GM23338 (cell line): ENCODE data around the gene FAM185A. TPM values are rescaled to one million over a fixed set of nuclear protein-coding genes. Genes with fewer than 3 reads are reported as not detected.
A peak's percentile ranks its signal among the peaks of the same experiment; 100 is the strongest.

ENCODE experiments used
- ATAC-seq: fragments of 200-7000 bp; cut with Tn5 transposase; 3 replicates; pipeline ENCODE4 v1.9.1; 2020
- DNase-seq: peaks from one replicate; pipeline ENCODE4 v3.0.0-alpha.2; 2015; ENCODE audit warnings: low spot score
- H2AFZ ChIP-seq: fragments of 200-600 bp; sonication (generic); 2 replicates; pipeline ENCODE4 v1.8.0; 2016; ENCODE audit warnings: antibody characterized with exemption, mild to moderate bottlenecking, moderate library complexity
- H3F3A ChIP-seq: fragments of 200-600 bp; sonication (generic); replicated peaks from 2 replicates; pipeline ENCODE4 v1.8.0; 2017; ENCODE audit warnings: antibody characterized with exemption, mixed run types, low read depth
- H3K27ac ChIP-seq: fragments of 200-600 bp; sonication (generic); 2 replicates; pipeline ENCODE4 v1.6.1; 2016; ENCODE audit warnings: low read depth
- H3K27me3 ChIP-seq: fragments of 200-600 bp; sonication (generic); 2 replicates; pipeline ENCODE4 v1.8.0; 2016; ENCODE audit warnings: mild to moderate bottlenecking, mixed run types, moderate library complexity; ENCODE audit not compliant: insufficient read depth
- H3K36me3 ChIP-seq: fragments of 200-600 bp; sonication (generic); 2 replicates; pipeline ENCODE4 v1.8.0; 2016; ENCODE audit warnings: mild to moderate bottlenecking; ENCODE audit not compliant: insufficient read depth
- H3K4me1 ChIP-seq: fragments of 200-600 bp; sonication (generic); 2 replicates; pipeline ENCODE4 v1.8.0; 2016; ENCODE audit warnings: mild to moderate bottlenecking, moderate library complexity; ENCODE audit not compliant: insufficient read depth
- H3K4me2 ChIP-seq: fragments of 200-600 bp; sonication (generic); 2 replicates; pipeline ENCODE4 v1.7.1; 2017; ENCODE audit warnings: mixed run types
- H3K4me3 ChIP-seq: fragments of 200-600 bp; sonication (generic); 2 replicates; pipeline ENCODE4 v1.6.1; 2016; ENCODE audit warnings: mixed run types
- H3K79me2 ChIP-seq: fragments of 200-600 bp; sonication (generic); replicated peaks from 2 replicates; pipeline ENCODE4 v1.8.0; 2017; ENCODE audit warnings: mild to moderate bottlenecking; ENCODE audit not compliant: insufficient read depth
- H3K9me2 ChIP-seq: fragments of 200-600 bp; sonication (generic); 2 replicates; pipeline ENCODE4 v1.8.0; 2017; ENCODE audit not compliant: insufficient read depth
- H4K20me1 ChIP-seq: fragments of 200-600 bp; sonication (generic); replicated peaks from 2 replicates; pipeline ENCODE4 v1.8.0; 2017; ENCODE audit warnings: mild to moderate bottlenecking; ENCODE audit not compliant: insufficient read depth
- H3K27ac Mint-ChIP-seq: 2 replicates; pipeline ENCODE4 v1.8.0; 2020; ENCODE audit warnings: inconsistent platforms, mild to moderate bottlenecking, moderate library complexity, mixed read lengths
- H3K27me3 Mint-ChIP-seq: 3 replicates; pipeline ENCODE4 v1.8.0; 2022; ENCODE audit warnings: low read depth, mild to moderate bottlenecking, moderate library complexity, mixed read lengths, inconsistent platforms; ENCODE audit not compliant: insufficient read depth, poor library complexity
- H3K36me3 Mint-ChIP-seq: 3 replicates; pipeline ENCODE4 v1.8.0; 2021; ENCODE audit warnings: low read depth, mild to moderate bottlenecking, inconsistent platforms, moderate library complexity, mixed read lengths
- H3K4me1 Mint-ChIP-seq: 3 replicates; pipeline ENCODE4 v1.8.0; 2020; ENCODE audit warnings: mild to moderate bottlenecking, inconsistent platforms, mixed read lengths
- H3K4me3 Mint-ChIP-seq: 3 replicates; pipeline ENCODE4 v1.8.0; 2021; ENCODE audit warnings: moderate library complexity, mild to moderate bottlenecking, inconsistent platforms, mixed read lengths
- H3K9me3 Mint-ChIP-seq: 3 replicates; pipeline ENCODE4 v1.8.0; 2020; ENCODE audit warnings: moderate library complexity, mild to moderate bottlenecking, inconsistent platforms, mixed read lengths
- CREB1 ChIP-seq: fragments of 250-450 bp; sonication (Bioruptor Pico); IDR thresholded peaks from 2 replicates; pipeline ENCODE4 v1.5.0; 2020; ENCODE audit warnings: low read depth, mild to moderate bottlenecking, moderate library complexity
- ETS1 ChIP-seq: IDR thresholded peaks from 2 replicates; pipeline ENCODE4 v1.6.1; 2016; ENCODE audit warnings: antibody characterized with exemption
- EZH2 ChIP-seq: fragments of 200-600 bp; sonication (generic); IDR thresholded peaks from one replicate; pipeline ENCODE4 v1.8.0; 2017; ENCODE audit warnings: antibody characterized with exemption, mild to moderate bottlenecking, low read depth; ENCODE audit not compliant: unreplicated experiment
- EZH2phosphoT487 ChIP-seq: fragments of 200-600 bp; sonication (generic); IDR thresholded peaks from one replicate; pipeline ENCODE4 v1.8.1; 2018; ENCODE audit warnings: antibody characterized with exemption; ENCODE audit not compliant: unreplicated experiment
- JUNB ChIP-seq: IDR thresholded peaks from one replicate; pipeline ENCODE4 v1.6.1; 2016; ENCODE audit warnings: antibody characterized with exemption; ENCODE audit not compliant: unreplicated experiment
- NANOG ChIP-seq: IDR thresholded peaks from 2 replicates; pipeline ENCODE4 v1.6.1; 2016; ENCODE audit warnings: antibody characterized with exemption, borderline replicate concordance
- POLR2AphosphoS5 ChIP-seq: IDR thresholded peaks from 2 replicates; pipeline ENCODE4 v1.6.1; 2016; ENCODE audit warnings: antibody characterized with exemption, low read depth
- REST ChIP-seq: IDR thresholded peaks from one replicate; pipeline ENCODE4 v1.6.1; 2018; ENCODE audit warnings: antibody characterized with exemption; ENCODE audit not compliant: unreplicated experiment
- STAT1 ChIP-seq: IDR thresholded peaks from one replicate; pipeline ENCODE4 v1.6.1; 2016; ENCODE audit warnings: antibody characterized with exemption; ENCODE audit not compliant: unreplicated experiment
- ZNF114 ChIP-seq: fragments of 250-450 bp; sonication (Bioruptor Pico); IDR thresholded peaks from 2 replicates; pipeline ENCODE4 v1.5.0; 2020; ENCODE audit warnings: mild to moderate bottlenecking, moderate library complexity
- ZNF331 ChIP-seq: fragments of 250-450 bp; sonication (Bioruptor Pico); IDR thresholded peaks from 2 replicates; pipeline ENCODE4 v1.5.0; 2020; ENCODE audit warnings: low read depth, mild to moderate bottlenecking, moderate library complexity
- ZNF462 ChIP-seq: fragments of 250-450 bp; sonication (Bioruptor Pico); IDR thresholded peaks from 2 replicates; pipeline ENCODE4 v1.5.0; 2020; ENCODE audit warnings: mild to moderate bottlenecking, moderate library complexity
- polyA plus RNA-seq: library from polyadenylated mRNA; unstranded; fragments of >200 nt; fragmentation: Nextera tagmentation; extraction: Ambion mirVana; gene quantifications from 2 replicates; pipeline ENCODE4 v1.2.1, GENCODE V29; 2016
- total RNA-seq: library from RNA; depleted of rRNA; stranded (reverse); fragments of >200 nt; shearing (Covaris generic); gene quantifications from 2 replicates; pipeline ENCODE4 v1.2.3, GENCODE V29; 2014
- TF ChIP-seq, protein P1 (sequence below), 2 experiments: fragments of 200-600 bp in 1 of 2; sonication (generic) in 1 of 2; conservative IDR thresholded peaks; 2 replicates each; pipeline versions ENCODE4 v1.5.1 to v1.6.1; 2016 to 2017; ENCODE audit warnings: antibody characterized with exemption in 2 of 2, low read depth in 2 of 2, mild to moderate bottlenecking in 2 of 2, moderate library complexity in 1 of 2

The FAM185A gene
- total and polyA plus RNA-seq, 2 experiments from 2014 or later: 5.7 to 11.7 TPM

DNA sequence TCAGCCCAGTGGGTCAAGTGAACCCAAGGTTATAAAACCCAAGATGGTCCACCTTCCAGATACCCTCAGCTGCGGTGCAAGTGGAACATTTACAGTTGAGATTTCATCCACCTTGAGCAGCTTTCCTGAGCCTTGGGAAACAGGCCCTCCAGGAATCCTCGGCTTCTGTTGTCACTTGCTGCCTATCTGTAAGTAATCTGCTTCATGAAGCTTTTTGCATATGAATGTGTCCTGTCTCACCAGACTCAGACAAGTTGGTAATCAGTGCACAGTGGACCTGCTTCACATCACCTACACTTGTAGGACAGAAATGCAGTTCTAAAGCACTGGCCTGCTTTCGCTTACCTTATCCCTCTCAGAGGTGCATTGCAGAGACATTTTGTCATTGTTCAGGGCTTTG is 80.3 kb downstream of the FAM185A start:
- Histone ChIP-seq H2AFZ (no peak overlapping the region), H3K4me1 (no peaks in the 10 kb centered on the region), H3K27me3 (no peaks in the 10 kb centered on the region), H4K20me1 (no peaks in the 10 kb centered on the region), H3F3A (no peaks in the 10 kb centered on the region), H3K27ac (no peak overlapping the region), H3K4me3 (no peak overlapping the region), H3K36me3 (no peaks in the 10 kb centered on the region), H3K4me2 (no peak overlapping the region), H3K9me2 (no peaks in the 10 kb centered on the region), H3K79me2 (no peaks in the 10 kb centered on the region)
- H3K36me3 Mint-ChIP-seq: peaks cover 8% of the 10 kb centered on the region; the same call in 2 of the 3 replicates
- H3K4me3 Mint-ChIP-seq: no peak overlapping the region
- H3K4me1 Mint-ChIP-seq: peaks cover 9% of the 10 kb centered on the region; the same call in 2 of the 3 replicates
- H3K9me3 Mint-ChIP-seq: no peaks in the 10 kb centered on the region
- ATAC-seq (no peak), DNase-seq (no peak)
- H3K27me3 Mint-ChIP-seq: no peaks in the 10 kb centered on the region
- peak overlapping the region; percentile 53; the same call in 1 of the 2 replicates for H3K27ac Mint-ChIP-seq
- TF ChIP-seq NANOG: no peak
- TF ChIP-seq STAT1: no peak
- no peak for TF ChIP-seq POLR2AphosphoS5
- TF ChIP-seq REST: no peak
- TF ChIP-seq JUNB: no peak
- TF ChIP-seq EZH2: no peak
- TF ChIP-seq, protein P1, sequence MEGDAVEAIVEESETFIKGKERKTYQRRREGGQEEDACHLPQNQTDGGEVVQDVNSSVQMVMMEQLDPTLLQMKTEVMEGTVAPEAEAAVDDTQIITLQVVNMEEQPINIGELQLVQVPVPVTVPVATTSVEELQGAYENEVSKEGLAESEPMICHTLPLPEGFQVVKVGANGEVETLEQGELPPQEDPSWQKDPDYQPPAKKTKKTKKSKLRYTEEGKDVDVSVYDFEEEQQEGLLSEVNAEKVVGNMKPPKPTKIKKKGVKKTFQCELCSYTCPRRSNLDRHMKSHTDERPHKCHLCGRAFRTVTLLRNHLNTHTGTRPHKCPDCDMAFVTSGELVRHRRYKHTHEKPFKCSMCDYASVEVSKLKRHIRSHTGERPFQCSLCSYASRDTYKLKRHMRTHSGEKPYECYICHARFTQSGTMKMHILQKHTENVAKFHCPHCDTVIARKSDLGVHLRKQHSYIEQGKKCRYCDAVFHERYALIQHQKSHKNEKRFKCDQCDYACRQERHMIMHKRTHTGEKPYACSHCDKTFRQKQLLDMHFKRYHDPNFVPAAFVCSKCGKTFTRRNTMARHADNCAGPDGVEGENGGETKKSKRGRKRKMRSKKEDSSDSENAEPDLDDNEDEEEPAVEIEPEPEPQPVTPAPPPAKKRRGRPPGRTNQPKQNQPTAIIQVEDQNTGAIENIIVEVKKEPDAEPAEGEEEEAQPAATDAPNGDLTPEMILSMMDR (conservative IDR thresholded peaks at IDR 0.05; ENCODE audit: low read depth in 2 of 2): no peak
- TF ChIP-seq ZNF114 (CRISPR knock-in tag): no peak
- TF ChIP-seq EZH2phosphoT487: no peak
- no peak for TF ChIP-seq ZNF462
- TF ChIP-seq CREB1 (CRISPR knock-in tag): no peak
- no peak for TF ChIP-seq ETS1
- no peak for TF ChIP-seq ZNF331
